HepG2 (cell line): ENCODE measurements around the gene SLC9A5. TPM values are rescaled to one million over a fixed set of nuclear protein-coding genes. Genes with fewer than 3 reads are reported as not detected.

ENCODE experiments used
- GPBP1L1 ChIP-seq: sonication (generic); formaldehyde crosslinking; IDR thresholded peaks from 2 replicates; pipeline ENCODE4 v1.5.0; 2020; ENCODE audit warnings: mild to moderate bottlenecking, missing genetic modification reagents
- HIC2 ChIP-seq: sonication (generic); formaldehyde crosslinking; IDR thresholded peaks from 2 replicates; pipeline ENCODE4 v1.9.0; 2022; ENCODE audit warnings: low read depth, missing genetic modification reagents
- HMGXB4 ChIP-seq, 2 experiments: sonication (generic) in 1 of 2; formaldehyde crosslinking in 1 of 2; IDR thresholded peaks; 2 replicates each; pipeline versions ENCODE4 v1.4.0 to v1.6.1; 2018 to 2020; ENCODE audit warnings: missing genetic modification reagents in 2 of 2, borderline replicate concordance in 1 of 2, low read depth in 1 of 2, mild to moderate bottlenecking in 1 of 2, missing biosample characterization in 1 of 2
- KDM2A ChIP-seq: sonication (generic); formaldehyde crosslinking; IDR thresholded peaks from 2 replicates; pipeline ENCODE4 v1.4.0; 2020; ENCODE audit warnings: low read depth, missing genetic modification reagents, borderline replicate concordance
- PITX1 ChIP-seq: sonication (generic); formaldehyde crosslinking; IDR thresholded peaks from 2 replicates; pipeline ENCODE4 v1.5.1; 2020; ENCODE audit warnings: mild to moderate bottlenecking, missing genetic modification reagents
- RBM22 ChIP-seq: fragments of 200-400 bp; formaldehyde crosslinking; optimal IDR thresholded peaks from 2 replicates; pipeline ENCODE3; 2017; ENCODE audit warnings: mild to moderate bottlenecking, low read length, moderate library complexity
- SETDB1 ChIP-seq: sonication (generic); formaldehyde crosslinking; IDR thresholded peaks from 2 replicates; pipeline ENCODE4 v1.5.1; 2020; ENCODE audit warnings: missing genetic modification reagents, mild to moderate bottlenecking, borderline replicate concordance
- SPEN ChIP-seq: sonication (generic); formaldehyde crosslinking; IDR thresholded peaks from 2 replicates; pipeline ENCODE4 v1.5.1; 2020; ENCODE audit warnings: low read depth, mild to moderate bottlenecking, missing genetic modification reagents
- ZBTB10 ChIP-seq: sonication (generic); formaldehyde crosslinking; IDR thresholded peaks from 2 replicates; pipeline ENCODE4 v1.4.0; 2020; ENCODE audit warnings: missing genetic modification reagents, borderline replicate concordance
- ZNF430 ChIP-seq: sonication (generic); formaldehyde crosslinking; IDR thresholded peaks from 2 replicates; pipeline ENCODE4 v1.9.0; 2021; ENCODE audit warnings: mild to moderate bottlenecking, missing genetic modification reagents
- ZNF644 ChIP-seq: IDR thresholded peaks from 2 replicates; pipeline ENCODE4 v1.6.1; 2016; ENCODE audit warnings: low read depth
- ZNF687 ChIP-seq: sonication (generic); formaldehyde crosslinking; IDR thresholded peaks from 2 replicates; pipeline ENCODE4 v1.5.1; 2020; ENCODE audit warnings: mild to moderate bottlenecking, missing genetic modification reagents, moderate library complexity
- polyA plus RNA-seq, 8 experiments: library from polyadenylated mRNA; depleted of rRNA in 3 of 8; stranded (reverse) in 7 of 8; unstranded in 1 of 8; fragments of >200 nt; fragmentation: Illumina TruSeq in 4 of 8; extraction: Trizol in 4 of 8; gene quantifications; 2 replicates each; pipeline versions ENCODE4 v1.2.1 to v1.2.3, GENCODE V29; 2011 to 2016; ENCODE audit warnings: low read depth in 4 of 8, missing spikeins in 1 of 8, mixed read lengths in 1 of 8; ENCODE audit not compliant: insufficient read depth in 1 of 8
- total RNA-seq, 5 experiments: library from RNA; depleted of rRNA; stranded (reverse); fragments of >200 nt; fragmentation: Illumina TruSeq; extraction: Trizol; gene quantifications; 2 replicates each; pipeline ENCODE4 v1.2.3, GENCODE V29; 2016; ENCODE audit warnings: low read depth in 1 of 5

SLC9A5 gene
- total and polyA plus RNA-seq, 2 of the 13 experiments (the other 11 are each of a cell fraction or from before 2014, with no cell fraction given) = 0.58 to 1.4 TPM

GRCh38 chr16:67248401-67249177 is at the start of gene SLC9A5 (continued):
- TF ChIP-seq HIC2 (no peak), ZNF687 (CRISPR knock-in tag) (peak; percentile 79), SETDB1 (CRISPR knock-in tag) (no peak), GPBP1L1 (no peak), KDM2A (no peak; the same call in none of the 2 replicates), PITX1 (no peak), ZBTB10 (CRISPR knock-in tag) (peak; percentile 68; the same call in 1 of the 2 replicates), RBM22 (no peak), HMGXB4 (CRISPR knock-in tag; IDR thresholded peaks at IDR 0.05; ENCODE audit: borderline replicate concordance in 1 of 2, low read depth in 1 of 2) (0 out of 4 replicates have a peak, but pooled peaks of 1 of the 2 experiments have one; percentile 19), ZNF430 (CRISPR knock-in tag) (0 out of 2 replicates have a peak, but pooled peaks have one; percentile 20), ZNF644 (CRISPR knock-in tag) (no peak), SPEN (CRISPR knock-in tag) (no peak)
